ENCODE data around the gene KIF5B.
"Not testable (repeated sequence)": the region's sequence is repeated elsewhere in the genome, so short reads cannot be mapped to it uniquely, and the experiment has no call there.

The KIF5B gene

DNA sequence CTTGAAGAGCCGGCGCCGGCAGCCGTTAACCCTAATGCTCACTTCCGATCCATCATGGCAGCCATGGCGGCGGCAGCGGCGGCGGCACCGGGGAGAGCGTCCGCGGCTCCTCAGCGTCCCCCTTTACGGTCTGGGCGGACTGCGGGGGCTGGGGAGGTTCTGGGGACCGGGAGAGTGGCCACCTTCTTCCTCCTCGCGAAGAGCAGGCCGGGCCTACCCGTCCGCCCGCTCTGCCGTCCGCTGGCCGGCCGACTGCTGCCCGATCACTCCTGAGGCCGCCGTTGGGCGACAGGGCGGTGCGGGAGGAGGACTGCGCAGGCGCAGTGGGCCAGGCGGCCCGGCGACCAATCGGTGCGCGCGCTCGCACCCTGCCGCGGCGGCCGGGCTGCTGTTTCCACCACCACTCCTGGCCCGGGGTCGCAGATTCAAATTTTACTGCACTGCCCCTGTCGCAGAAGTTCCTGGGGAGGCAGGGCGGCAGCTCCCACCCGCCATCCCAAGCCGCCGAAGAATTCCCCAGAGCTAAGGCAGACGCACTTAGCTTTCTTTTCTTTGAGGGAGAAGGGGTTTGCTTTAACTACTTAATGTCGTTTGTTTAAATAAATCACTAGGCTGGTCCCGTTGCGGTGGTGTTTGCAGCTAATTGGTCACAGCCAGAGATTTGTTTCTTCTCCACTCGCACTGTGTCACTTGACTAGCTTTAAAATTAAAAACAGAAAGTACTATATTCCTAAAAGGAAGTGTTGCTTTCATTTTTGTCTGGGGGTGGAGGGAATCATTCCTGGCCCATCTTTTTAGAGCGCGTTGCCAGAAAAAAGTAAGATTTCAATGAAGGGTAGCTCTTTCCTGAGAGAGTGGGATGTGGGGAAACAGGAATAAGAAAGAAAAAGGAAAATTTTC, at the start of gene KIF5B:
Gene KIF5B, minus strand, starts transcription at position 290 of the 900 bp plus-strand sequence. CDS start 452 bp downstream, outside the sequence.
- DNase-seq = peak; percentile 94

DNA sequence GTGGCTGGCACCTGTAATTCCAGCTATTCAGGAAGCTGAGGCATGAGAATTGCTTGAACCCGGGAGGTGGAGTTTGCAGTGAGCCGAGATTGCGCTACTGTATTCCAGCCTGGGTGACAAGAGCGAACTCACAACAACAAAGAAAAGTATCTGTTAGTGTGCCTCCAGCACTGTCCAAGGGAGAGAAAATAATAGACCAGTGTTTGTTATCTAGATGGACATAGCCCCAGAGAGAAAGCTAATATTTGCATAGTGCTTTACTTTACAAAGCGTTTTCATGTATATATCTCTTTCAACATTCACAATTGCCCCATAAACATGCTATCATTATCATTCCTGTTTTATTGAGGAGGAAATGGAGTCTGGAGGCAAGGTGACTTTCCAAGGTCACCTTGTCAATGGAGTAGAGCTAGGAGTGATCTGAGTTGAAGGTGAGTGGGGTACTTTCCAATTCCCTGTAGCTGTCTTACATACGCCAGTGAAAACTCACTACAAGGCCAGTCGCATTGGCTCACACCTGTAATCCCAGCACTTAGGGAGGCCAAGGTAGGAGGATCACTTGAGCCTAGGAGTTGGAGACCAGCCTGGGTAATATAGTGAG, 49.7 kb upstream of the KIF5B start:
- DNase-seq = no peak

DNA sequence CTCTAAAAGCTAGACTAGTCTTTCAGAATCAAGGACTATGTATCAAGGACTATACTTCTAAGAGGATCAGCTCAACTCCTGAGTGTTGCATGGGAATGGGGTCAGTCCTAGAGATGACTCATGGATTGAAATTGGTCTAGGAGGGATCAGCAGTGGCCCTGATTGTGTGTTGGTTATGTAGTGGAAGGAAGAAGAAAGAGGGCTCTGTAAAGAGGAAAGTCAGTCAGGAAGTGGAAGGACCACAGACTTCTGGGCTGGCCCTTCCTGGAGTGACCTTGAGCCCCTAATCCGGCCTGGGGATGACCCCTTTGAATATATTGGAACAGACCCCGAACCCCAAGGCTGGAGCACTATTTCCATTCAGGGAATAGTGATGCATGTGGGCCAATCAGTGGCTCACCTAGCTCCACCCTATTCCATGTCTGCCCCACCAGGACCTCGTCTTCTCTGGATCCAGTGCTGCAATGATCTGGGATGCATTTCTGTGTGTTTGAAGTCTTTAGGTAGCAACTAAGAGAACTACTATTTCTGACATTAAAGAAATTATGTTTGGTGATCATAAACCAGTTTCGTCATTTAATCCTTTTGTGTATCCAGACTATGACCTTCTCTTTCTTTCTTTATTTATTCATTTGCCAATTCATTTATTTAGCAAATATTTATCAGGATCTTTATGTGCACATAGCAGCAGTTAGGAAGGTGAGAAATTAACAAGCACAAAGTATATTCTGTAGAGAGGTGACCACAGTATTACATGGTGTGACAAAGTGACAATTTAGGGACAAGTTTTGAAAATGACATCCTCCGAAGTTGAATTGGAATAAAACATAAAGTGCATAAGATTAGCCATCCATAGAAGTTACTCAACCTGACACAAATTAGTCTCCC, 48.6 kb upstream of the KIF5B start:
- DNase-seq = no peak

DNA sequence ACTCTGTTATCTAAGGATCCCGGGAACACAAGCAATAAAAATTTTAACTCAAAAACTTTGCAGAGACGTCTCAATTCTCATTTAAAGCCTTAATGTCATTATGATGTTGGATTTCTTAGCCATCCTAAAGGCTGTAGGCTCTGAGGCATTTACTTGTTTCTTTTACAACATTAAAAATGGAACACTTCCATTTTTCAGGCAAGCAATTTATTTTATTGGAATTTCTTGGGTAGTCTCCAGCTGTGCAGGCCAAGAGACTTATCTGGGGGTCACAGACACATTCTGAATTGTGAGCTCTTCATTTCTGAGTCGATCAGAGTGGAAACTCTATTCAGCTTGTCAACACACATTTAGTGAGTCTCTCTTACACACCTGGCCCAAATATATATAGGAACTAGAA, 48.0 kb upstream of the KIF5B start:
- no peak for DNase-seq

DNA sequence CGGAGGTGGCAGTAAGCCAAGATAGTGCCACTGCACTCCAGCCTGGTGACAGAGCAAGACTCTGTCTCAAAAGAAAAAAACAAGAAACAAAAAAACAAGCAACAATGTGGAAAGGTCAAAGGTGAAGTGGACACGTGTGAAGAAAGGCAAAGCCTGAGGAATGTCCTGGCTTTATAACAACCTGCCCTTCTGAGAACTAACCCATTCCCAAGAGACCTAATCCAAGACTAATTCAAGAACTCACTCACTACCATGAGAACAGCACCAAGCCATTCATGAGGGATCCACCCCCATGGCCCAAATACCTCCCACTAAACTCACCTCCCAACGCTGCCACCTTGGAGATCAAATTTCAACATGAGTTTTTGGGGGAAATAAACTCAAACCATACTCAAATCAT, 47.5 kb upstream of the KIF5B start:
- no peak for DNase-seq

DNA sequence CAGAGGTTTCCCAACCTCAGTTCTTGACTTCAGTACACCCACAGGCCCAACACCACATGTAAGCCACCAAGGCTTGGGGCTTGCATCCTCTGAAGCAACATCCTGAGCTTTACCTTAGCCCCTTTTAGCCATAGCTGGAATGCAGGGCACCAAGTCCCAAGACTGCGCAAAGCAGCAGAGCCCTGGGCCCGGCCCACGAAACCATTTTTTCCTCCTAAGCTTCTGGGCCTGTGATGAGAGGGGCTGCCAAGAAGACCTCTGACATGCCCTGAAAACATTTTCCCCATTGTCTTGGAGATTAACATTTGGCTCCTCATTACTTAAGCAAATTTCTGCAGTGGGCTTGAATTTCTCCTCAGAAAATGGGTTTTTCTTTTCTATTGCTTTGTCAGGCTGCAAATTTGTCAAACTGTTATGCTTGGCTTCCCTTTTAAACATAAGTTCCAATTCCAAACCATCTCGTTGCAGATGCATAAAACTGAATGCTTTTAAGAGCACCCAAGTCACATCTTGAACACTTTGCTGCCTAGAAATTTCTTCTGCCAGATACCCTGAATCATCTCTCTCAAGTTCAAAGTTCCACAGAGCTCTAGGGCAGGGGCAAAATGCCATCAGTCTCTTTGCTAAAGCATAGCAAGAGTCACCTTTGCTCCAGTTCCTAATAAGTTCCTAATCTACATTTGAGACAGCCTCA, 42.5 kb upstream of the KIF5B start:
- DNase-seq = not testable (repeated sequence)

DNA sequence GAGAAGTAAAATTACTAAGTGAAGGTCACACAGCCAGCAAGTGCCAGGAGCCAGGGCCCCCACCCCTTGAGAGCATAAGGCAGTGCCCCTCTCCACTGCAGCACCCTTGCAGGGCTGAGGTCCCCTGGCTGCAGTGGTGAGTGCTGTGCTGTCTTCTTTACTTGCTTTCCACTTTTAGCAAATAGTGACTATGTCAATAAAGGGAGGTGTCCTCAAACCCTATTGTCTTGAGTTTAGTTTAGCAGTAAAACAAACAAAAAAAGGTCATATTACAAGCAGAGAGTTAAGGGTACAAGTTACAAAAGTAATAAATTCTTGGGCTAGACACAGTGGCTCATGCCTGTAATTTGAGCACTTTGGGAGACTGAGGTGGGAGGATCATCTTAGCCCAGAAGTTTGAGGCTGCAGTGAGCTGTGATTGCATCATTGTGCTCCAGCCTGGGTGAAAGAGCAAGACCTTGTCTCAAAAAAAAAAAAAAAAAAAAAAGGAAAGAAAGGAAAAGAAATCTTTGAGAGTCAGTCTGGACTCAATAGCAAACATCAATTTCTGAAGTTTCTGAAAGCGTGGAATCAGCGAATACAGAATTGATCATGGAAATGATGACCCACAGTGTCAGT, 39.0 kb upstream of the KIF5B start:
- DNase-seq = no peak

DNA sequence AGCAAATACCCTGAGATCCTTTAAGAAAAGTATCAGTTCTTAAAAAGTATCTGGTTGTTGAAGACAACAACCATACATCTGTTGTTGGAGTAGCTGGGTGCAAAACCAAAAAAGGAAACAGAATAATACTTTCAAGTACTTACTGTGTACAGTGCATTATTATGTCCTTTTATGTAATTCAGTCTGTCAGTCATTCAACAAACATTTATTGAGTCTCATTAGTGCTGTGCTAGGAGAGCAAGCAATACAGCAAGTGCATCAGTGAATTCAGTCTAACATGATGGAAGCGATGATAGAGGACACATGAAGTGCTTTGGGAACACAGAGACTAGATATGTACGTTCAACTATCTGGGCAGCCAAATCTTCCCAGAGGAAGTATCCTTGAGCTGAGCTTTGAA, 37.4 kb upstream of the KIF5B start:
- DNase-seq = no peak

DNA sequence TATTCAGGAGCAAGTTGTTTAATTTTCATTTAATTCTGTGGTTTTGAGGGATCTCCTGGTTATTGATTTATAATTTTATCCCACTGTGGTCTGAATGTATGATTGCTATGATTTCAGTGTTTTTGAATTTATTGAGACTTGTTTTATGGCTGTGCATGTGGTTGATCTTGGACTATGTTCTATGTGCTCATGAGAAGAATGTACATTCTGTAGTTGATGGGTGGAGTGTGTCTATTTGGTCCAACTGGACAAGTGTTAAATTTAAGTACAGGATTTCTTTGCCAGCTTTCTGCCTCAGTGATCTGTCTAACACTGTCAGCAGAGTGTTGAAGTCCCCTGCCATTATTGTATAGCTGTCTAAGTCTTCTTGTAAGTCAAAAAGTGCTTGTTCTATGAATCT, 34.8 kb upstream of the KIF5B start:
- no peak for DNase-seq

DNA sequence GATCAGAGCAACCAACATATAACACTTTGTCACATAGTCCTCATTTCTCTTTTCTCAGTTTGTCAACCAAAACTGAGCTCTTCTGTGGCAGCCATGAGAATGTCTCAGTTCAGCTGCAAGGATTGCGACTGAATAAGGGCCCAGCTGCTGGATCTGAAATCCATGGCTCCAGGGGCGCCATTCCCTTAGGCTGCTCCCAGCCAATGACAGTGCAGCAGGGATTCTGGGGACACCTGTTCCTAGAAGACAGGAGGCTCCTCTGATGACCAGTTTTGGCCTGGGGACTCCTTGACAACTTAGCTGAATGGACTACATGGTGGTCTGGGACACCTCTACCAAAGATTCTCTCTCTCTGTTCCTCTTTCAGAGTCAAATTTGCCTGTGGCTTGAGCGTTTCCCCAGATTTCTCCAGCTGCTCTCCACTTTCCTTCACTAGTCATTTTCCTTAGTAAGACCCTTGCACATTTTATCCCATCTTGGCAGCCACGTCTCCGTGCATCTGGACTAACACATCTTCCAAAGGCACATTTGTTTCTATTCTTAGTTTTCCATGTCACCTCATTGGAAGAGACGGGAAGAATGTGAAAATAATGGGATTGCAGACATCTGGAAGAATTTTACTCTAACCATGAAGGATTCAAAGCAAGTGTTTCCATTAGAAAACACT, 28.1 kb upstream of the KIF5B start:
- no peak for DNase-seq

DNA sequence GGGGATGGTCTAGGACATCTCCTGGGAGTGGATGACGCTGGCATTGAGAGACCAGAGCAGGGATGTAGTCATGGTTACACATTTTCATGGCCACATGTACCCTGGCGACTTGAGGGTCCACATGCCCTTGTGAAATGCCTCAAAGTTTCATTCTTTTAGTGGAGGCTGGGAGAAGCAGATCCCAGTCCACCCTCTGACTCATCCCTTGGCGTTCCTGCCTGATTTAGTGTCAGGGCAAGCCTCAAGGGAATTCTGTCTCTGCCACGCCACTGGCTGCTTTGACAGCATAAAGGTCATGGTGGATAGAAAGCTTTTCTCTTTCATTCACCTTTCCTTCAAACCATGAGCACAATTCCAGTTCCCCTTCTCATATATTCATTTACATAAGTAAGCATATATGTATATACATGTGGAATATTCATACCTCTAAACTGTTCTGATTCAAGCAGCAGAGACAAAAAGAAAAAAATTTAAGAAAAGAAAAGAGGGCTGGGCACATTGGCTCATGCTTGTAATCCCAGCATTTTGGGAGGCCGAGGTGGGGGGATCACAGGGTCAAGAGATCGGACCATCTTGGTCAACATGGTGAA, 21.8 kb upstream of the KIF5B start:
- DNase-seq = no peak

DNA sequence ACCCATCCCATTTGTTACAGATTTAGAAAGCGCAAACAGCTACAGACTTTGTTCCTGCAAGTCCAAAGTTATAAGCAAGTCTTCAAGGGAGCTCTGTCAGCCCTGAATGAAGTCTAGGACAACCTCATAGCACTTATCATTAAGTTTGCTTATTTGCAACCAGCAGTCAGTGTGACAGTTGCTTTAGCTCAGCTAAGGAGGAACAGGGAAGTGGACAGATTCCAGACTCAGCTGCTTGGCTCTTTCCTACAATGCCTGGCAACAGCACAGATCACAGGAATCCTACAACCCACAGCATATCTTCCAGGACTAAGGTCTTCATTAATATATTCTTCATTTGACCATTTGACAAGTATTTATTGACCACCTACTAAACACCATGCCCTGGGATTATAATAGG, 17.4 kb upstream of the KIF5B start:
- DNase-seq = no peak

DNA sequence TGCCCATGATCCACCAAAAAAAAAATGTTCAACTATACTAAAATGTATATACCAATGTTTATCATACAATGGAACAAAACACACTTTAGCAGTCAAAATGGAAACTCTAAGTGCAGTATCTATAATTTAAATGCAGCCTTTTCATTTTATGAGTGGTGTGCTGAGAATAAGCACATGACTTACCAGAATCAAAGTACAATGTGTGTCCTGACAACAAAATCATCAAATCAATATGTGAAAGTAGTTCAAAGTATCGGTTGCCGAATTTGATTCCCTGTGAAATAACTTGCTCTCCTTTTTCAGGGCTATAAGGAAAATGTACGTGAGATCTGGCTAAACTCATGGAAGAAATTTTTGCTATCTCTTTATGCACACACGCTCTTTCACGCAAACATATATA, 16.9 kb upstream of the KIF5B start:
- DNase-seq = no peak

DNA sequence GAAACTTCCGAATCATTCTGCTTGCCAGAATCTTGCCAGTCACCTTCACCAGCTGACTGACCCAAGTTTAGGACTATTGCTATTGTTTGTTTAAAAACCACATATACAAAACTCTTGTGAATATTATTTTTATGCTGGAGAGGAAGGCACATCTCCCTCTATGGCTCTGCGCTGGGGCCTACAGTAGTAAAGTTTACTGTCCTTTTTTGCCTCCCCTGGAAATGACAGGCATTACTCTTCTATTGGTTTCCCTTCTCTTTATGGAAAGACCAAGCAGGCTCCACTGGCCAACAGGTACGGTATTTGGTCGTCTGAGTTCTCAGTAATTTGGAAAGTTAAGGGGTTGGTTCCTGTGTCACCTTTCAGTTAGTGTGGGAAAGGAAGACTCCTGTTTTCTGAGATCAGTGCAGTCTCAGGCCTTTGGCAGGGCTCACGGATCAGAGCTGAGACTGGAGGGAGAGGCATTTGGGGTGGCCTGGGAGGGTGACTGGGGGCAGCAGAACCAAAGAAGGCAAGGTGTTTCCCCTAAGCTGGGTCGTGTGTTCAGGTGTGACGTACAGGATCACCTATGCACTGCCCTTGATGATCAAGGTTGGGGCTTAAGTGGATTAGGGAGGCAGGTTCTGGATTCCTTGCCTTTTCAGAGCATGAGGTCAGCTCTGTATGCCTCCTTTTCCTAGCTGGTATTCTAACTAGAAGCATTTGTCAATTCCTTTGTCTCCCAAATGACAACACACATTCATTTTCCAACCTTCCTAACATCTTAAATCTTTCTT, 16.0 kb upstream of the KIF5B start:
- no peak for DNase-seq

DNA sequence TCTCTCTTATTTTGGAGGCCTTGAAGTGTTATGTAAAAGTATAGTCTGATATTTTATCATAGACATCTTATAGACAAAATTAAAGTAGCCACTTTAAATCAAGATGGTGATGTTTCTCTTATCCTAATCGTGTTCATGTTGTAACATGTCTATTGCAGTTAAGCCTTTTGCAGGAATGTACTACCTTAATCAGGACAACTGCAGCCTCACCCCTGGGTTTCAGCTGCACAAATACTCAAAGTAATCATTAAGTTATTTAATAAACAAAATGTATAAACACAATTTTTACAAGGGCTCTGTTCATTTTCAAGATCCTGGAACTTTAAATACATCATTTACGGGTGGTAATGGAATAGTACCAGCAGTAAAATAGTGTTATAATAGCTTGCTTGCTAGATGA, 14.4 kb upstream of the KIF5B start:
- DNase-seq = no peak

DNA sequence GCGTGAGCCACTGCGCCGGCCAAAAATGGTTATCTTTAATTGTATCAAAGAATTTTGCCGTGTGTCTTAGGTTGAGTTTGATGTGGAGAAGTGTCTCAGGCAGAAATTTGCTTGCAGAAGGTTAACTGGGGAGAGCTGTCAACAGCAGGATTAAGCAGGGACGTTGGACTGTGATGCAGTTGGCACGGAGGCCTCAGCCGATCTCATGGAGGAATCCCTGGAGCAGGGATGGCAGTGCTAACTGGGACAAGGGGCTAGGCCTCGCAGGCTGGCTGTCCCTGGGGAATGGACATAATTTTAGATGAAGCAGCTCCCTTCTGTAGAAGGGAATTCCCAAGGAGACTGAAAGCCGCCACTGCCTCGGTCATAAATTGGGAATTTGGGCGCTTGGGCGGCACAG, 12.3 kb upstream of the KIF5B start:
- DNase-seq = no peak

DNA sequence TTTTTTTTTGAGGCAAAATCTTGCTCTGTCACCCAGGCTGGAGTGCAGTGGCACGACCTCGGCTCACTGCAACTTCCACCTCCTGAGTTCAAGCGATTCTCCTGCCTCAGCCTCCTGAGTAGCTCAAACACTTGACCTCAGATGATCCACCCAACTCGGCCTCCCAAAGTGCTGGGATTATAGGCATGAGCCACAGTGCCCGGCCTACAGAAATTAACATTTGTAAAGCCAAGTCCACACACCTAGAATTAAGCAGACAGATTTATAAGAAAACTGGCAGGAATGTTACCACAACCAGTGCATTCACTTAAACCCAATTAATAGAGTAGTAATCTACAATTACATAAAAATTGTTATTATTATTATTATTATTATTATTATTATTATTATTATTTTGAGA, 11.7 kb upstream of the KIF5B start:
- not testable (repeated sequence) for DNase-seq

DNA sequence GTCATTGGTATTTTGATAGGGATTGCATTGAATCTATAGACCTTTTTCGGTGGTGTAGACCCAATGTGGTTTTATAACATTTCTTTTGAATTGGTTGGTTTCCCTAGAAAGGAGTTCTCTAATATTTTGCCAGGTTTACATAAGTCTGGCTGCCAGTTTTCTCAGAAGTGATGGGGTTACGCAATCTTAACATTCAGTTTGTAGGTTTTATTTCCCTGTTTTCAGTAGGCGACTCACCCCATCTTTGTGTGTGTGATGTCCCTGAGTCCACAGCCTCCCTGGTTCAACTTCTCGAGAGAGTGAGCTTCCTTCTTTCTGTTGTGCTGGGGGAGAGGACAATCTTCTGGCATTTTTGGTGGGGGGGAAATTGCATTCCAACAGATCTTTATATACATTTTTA, 9.6 kb upstream of the KIF5B start:
- peak; percentile 59 for DNase-seq

DNA sequence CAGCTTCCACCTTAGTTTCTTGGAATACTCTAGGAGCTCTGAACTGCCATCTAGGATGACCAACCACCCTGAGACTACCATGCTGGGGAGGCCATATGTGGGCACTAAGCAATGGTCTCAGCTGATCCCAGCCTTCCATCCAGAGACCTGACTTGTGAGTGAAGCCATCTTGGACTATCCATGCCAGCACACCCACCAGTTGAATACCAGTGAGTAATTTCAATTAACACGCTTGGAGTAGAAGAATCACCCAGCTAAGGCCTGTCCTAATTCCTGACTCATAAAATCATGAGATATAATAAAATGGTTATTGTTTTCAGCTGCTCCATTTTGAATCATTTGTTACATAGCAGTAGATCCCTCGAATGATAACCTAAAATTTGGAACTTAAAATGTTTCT, 5.2 kb upstream of the KIF5B start:
- no peak for DNase-seq

DNA sequence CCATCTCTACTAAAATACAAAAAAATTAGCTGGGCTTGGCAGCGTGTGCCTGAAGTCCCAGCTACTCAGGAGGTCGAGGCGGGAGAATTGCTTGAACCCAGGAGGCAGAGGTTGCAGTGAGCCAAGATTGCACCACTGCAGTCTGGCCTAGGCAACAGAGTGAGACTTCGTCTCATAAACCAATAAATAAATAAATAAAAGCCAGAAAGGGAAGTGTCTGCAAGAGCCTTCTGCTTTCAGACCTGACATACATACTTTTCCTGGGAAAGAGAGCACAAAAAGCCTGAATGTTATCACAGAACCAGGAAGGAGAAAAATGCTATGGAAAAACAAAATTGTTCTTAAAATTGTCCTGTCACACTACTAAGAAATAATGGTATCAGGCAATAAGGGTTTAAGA, 4.1 kb upstream of the KIF5B start:
- no peak for DNase-seq

DNA sequence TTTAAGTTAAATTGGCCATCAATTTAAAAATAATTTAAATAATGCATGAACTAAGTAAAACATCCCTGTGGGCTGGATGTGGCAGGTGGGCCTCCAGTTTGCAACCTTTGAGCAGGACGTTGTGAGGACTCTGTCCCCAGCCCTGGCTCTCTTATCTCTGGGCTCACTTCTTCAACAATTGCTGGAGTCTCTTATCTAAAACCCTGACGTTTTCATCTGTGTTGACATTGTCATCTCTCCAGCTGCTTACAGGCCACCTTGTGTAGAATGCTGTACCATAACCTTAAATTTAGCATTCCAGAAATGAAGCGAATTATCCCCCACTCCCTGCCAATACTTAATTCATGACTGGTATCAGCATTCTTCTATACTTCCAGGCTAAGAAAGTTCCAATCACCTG, 3.2 kb upstream of the KIF5B start:
- peak; percentile 46 for DNase-seq

Measured in hematopoietic multipotent progenitor cell treated with erythropoietin and hydrocortisone succinate and interleukin-3 and kit ligand, for 6 days (in vitro differentiated cells).